ENCODE data around the gene ELOA. TPM values are rescaled to one million over a fixed set of nuclear protein-coding genes. Genes with fewer than 3 reads are reported as not detected.
"Not testable (repeated sequence)": the region's sequence is repeated elsewhere in the genome, so short reads cannot be mapped to it uniquely, and the experiment has no call there.

The ELOA gene
- polyA plus RNA-seq, 2 of the 4 experiments (the other 2 are of a cell fraction): 16.4 to 18.4 TPM

DNA sequence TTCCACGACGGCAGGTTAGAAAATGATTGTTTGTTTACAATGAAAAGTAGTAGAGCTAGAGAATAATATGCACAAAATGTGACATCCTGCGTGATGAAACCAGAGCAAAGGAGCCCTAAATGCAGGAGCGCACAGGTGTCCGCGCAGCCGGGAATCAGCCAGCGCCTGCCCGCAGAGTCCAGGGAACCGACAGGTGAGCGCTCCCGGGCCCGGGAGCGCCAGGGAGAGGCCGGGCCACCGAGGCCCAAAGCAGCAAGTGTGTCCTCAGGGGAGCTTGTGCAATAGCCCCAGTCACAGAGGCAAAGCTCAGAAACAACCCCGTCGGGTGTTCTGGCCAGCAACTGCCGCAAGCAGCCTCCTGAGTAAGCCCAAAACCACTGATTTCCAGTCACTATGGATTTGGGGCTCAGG is 58.1 kb downstream of the ELOA start (continued):
- TF ChIP-seq EHF (CRISPR knock-in tag; IDR thresholded peaks at IDR 0.05) (no peak), HOXA7 (CRISPR knock-in tag; IDR thresholded peaks at IDR 0.05) (no peak), CBX2 (IDR thresholded peaks at IDR 0.05; ENCODE audit: borderline replicate concordance, low read depth) (no peak)

DNA sequence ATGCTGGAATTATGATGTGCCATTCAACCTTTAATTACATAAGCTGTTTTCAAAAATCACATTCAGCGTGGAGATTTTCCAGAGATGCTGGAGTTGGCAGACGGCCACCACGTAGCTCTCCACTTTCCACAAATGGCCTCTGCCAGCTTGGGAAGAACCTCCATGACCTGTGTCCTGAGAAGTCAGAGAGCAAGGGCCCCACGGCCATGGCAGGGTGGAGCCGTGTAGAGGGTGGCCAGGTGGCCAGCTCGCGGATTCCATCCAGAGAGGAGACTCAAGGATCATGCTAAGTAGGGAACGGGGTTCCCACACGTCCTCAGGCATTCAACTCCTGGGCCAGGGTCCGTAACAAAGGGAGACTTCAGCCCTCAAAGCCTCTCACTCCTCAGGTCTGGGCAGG is 58.6 kb downstream of the ELOA start:
- ChIA-PET POLR2A (interaction anchor here (0.6 to 4.2 kb wide), 4 partner anchors 8 to 72 kb away, joined by 3 to 19 read pairs (median 4); partner anchors contain the start of gene LYPLA2), CTCF (interaction anchor here (0.7 to 3.4 kb wide), 6 partner anchors 9 to 68 kb away, joined by 3 to 23 read pairs (median 4); partner anchors contain the start of gene PITHD1)
- Histone ChIP-seq H3K4me3 (no peak overlapping the region), H3K4me1 (peaks cover 12% of the 10 kb centered on the region), H3K9me3 (no peaks in the 10 kb centered on the region), H3K27ac (no peak overlapping the region; a peak in 1 of 6 replicates), H3K4me2 (peak overlapping the region; percentile 81; the same call in 2 of the 3 replicates)
- no peak for FAIRE-seq
- DNase-seq (ENCODE audit: low read depth in 1 of 2, low spot score in 1 of 2): no peak
- no peak for ATAC-seq
- TF ChIP-seq HEYL (CRISPR knock-in tag; IDR thresholded peaks at IDR 0.05) (no peak), BHLHE40 (IDR thresholded peaks at IDR 0.05; ENCODE audit: low read depth, low read length) (no peak), CBX2 (IDR thresholded peaks at IDR 0.05; ENCODE audit: borderline replicate concordance, low read depth) (no peak), RAD21 (conservative IDR thresholded peaks at IDR 0.05 in 1 of 2, IDR thresholded peaks at IDR 0.05 in 1 of 2) (no peak), ZNF302 (CRISPR knock-in tag; IDR thresholded peaks at IDR 0.05) (no peak), TP53 (CRISPR knock-in tag; IDR thresholded peaks at IDR 0.05) (no peak), ESRRA (IDR thresholded peaks at IDR 0.05; ENCODE audit: borderline replicate concordance, low read length) (no peak), CHD4 (IDR thresholded peaks at IDR 0.05; ENCODE audit: borderline replicate concordance) (no peak), ZSCAN20 (CRISPR knock-in tag; IDR thresholded peaks at IDR 0.05) (no peak), RFX5 (IDR thresholded peaks at IDR 0.05) (no peak), BCL3 (IDR thresholded peaks at IDR 0.05) (no peak), CBX8 (IDR thresholded peaks at IDR 0.05) (no peak), GATA3 (IDR thresholded peaks at IDR 0.05; ENCODE audit: borderline replicate concordance) (no peak)
- TF ChIP-seq, protein P1, sequence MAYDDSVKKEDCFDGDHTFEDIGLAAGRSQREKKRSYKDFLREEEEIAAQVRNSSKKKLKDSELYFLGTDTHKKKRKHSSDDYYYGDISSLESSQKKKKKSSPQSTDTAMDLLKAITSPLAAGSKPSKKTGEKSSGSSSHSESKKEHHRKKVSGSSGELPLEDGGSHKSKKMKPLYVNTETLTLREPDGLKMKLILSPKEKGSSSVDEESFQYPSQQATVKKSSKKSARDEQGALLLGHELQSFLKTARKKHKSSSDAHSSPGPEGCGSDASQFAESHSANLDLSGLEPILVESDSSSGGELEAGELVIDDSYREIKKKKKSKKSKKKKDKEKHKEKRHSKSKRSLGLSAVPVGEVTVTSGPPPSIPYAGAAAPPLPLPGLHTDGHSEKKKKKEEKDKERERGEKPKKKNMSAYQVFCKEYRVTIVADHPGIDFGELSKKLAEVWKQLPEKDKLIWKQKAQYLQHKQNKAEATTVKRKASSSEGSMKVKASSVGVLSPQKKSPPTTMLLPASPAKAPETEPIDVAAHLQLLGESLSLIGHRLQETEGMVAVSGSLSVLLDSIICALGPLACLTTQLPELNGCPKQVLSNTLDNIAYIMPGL (CRISPR knock-in tag; IDR thresholded peaks at IDR 0.05; ENCODE audit: borderline replicate concordance): no peak
- TF ChIP-seq, protein P2, sequence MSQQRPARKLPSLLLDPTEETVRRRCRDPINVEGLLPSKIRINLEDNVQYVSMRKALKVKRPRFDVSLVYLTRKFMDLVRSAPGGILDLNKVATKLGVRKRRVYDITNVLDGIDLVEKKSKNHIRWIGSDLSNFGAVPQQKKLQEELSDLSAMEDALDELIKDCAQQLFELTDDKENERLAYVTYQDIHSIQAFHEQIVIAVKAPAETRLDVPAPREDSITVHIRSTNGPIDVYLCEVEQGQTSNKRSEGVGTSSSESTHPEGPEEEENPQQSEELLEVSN (IDR thresholded peaks at IDR 0.05; ENCODE audit: borderline replicate concordance, low read depth): no peak
- WGBS (ENCODE audit: missing lambda C conversion rate): 77% methylated on average over 7 of the region's 10 CpGs

DNA sequence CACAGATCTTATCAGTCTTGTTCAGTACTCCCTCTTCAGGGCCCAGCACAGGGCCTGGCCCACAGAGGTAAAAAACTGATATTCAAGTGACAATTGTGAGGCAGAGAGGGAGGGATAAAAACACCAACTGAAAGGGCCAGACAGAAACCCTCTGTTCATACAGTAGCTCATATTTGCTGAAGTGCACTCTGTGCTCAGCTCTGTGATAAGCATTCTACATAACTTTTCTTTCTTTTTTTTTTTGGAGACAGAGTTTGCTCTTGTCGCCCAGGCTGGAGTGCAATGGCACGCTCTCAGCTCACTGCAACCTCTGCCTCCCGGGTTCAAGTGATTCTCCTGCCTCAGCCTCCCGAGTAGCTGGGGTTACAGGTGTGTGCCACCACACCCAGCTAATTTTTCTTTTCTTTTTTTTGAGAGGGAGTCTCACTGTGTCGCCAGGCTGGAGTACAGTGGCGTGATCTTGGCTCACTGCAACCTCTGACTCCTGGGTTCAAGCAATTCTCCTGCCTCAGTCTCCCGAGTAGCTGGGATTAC is 59.6 kb downstream of the ELOA start:
- POLR2A ChIA-PET: interaction anchor here (0.8 to 4.2 kb wide), 3 partner anchors 12 to 25 kb away, joined by 4 to 19 read pairs (median 4); partner anchors contain the start of genes LYPLA2 and PITHD1
- not testable (repeated sequence) for H3K9me3 ChIP-seq; FAIRE-seq; DNase-seq (ENCODE audit: low read depth in 1 of 2, low spot score in 1 of 2); H3K27ac ChIP-seq; H3K4me3 ChIP-seq; H3K4me2 ChIP-seq; ATAC-seq
- CTCF ChIA-PET: interaction anchor here (0.6 to 3.4 kb wide), 4 partner anchors 8 to 114 kb away, joined by 3 to 23 read pairs (median 3); no protein-coding TSS in a partner anchor
- peaks cover 12% of the 10 kb centered on the region for H3K4me1 ChIP-seq
- WGBS (ENCODE audit: missing lambda C conversion rate): 87% methylated on average over 7 of the region's 7 CpGs

DNA sequence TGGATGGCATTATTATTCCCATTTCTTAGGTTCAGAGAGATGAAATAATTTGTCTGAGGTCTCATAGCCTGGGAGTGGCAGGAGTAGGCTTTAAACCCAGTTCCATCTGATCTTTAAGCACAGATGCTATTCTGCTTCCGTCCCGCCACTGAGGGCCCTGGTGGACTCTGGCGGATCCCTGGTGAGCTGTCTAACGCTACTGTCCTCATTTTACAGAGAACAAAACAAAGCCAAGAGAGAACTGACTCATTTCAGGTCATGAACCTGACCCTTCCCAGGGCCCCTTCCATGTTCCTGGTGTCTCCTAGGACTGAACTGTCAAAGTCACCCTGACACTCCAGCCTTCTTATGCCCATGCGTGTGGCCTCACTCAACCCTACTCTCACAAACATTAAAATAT is 60.4 kb downstream of the ELOA start:
- DNase-seq (ENCODE audit: low read depth in 1 of 2, low spot score in 1 of 2): no peak
- FAIRE-seq: no peak
- ATAC-seq: no peak
- TF ChIP-seq SMC3 (IDR thresholded peaks at IDR 0.05): no peak
- no peak for TF ChIP-seq EP300 (IDR thresholded peaks at IDR 0.05)
- TF ChIP-seq, protein P3, sequence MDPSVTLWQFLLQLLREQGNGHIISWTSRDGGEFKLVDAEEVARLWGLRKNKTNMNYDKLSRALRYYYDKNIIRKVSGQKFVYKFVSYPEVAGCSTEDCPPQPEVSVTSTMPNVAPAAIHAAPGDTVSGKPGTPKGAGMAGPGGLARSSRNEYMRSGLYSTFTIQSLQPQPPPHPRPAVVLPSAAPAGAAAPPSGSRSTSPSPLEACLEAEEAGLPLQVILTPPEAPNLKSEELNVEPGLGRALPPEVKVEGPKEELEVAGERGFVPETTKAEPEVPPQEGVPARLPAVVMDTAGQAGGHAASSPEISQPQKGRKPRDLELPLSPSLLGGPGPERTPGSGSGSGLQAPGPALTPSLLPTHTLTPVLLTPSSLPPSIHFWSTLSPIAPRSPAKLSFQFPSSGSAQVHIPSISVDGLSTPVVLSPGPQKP (IDR thresholded peaks at IDR 0.05; ENCODE audit: low read depth, low read length): no peak
- TF ChIP-seq ATOH8 (CRISPR knock-in tag; IDR thresholded peaks at IDR 0.05; ENCODE audit: low read depth): no peak
- TF ChIP-seq ZFP36 (IDR thresholded peaks at IDR 0.05; ENCODE audit: borderline replicate concordance, partially characterized antibody): no peak
- TF ChIP-seq MAX (IDR thresholded peaks at IDR 0.05): no peak
- ChIA-PET POLR2A (no interaction called here), CTCF (no interaction called here)
- Histone ChIP-seq H3K4me1 (peaks cover 9% of the 10 kb centered on the region), H3K9me3 (no peaks in the 10 kb centered on the region), H3K27ac (no peak overlapping the region), H3K4me3 (no peak overlapping the region), H3K4me2 (no peak overlapping the region)
- 91% methylated on average over 5 of the region's 5 CpGs for WGBS (ENCODE audit: missing lambda C conversion rate)

Data from A549 (cell line).